T-cell (primary cell): ENCODE data around the gene RAMACL. TPM values are rescaled to one million over a fixed set of nuclear protein-coding genes. Genes with fewer than 3 reads are reported as not detected.

Source experiments
- ATAC-seq, 4 experiments: fragments of 200-7000 bp in 3 of 4; fragments of 150-1000 bp in 1 of 4; cut with Tn5 transposase; replicated peaks in 1 of 4; 1 replicate in 3 of 4; 2 replicates in 1 of 4; pipeline ENCODE4 v1.10.0; 2021; ENCODE audit warnings: moderate library complexity in 3 of 4, mild to moderate bottlenecking in 2 of 4, moderate number of reproducible peaks in 1 of 4
- CTCF ChIA-PET, 2 donors: fragments of 300-600 bp; sonication (Branson Sonifier 250); formaldehyde crosslinking; loops; one replicate each; lab custom pipeline; 2022; ENCODE audit warnings: antibody characterized with exemption in 2 of 2; lab: Charles Lee
- POLR2A ChIA-PET, 2 donors: fragments of 300-600 bp; sonication (Branson Sonifier 250); formaldehyde crosslinking; loops; one replicate each; lab custom pipeline; 2022; ENCODE audit warnings: antibody characterized with exemption in 2 of 2; lab: Charles Lee
- DNase-seq, 35 experiments: peaks; one replicate each; pipeline versions ENCODE4 v3.0.0 to v3.0.0-alpha.2; 2013 to 2023
- H3K27ac ChIP-seq: one replicate; pipeline ENCODE4 v1.5.1; 2013; ENCODE audit warnings: low read length
- H3K27me3 ChIP-seq, 2 experiments: replicated peaks in 1 of 2; 1 replicate in 1 of 2; 2 replicates in 1 of 2; pipeline versions ENCODE4 v1.6.1 to v1.7.0; 2013; ENCODE audit warnings: low read length in 1 of 2, mixed read lengths in 1 of 2; ENCODE audit not compliant: control insufficient read depth in 2 of 2, insufficient read depth in 2 of 2; ENCODE audit errors: extremely low read depth in 1 of 2
- H3K36me3 ChIP-seq, 2 donors: 1 replicate in 1 of 2; 2 replicates in 1 of 2; pipeline versions ENCODE4 v1.6.1 to v1.7.0; 2013; ENCODE audit warnings: low read length in 1 of 2; ENCODE audit not compliant: control insufficient read depth in 2 of 2, insufficient read depth in 1 of 2; ENCODE audit errors: extremely low read depth in 1 of 2
- H3K4me1 ChIP-seq, 2 experiments: 1 replicate in 1 of 2; 2 replicates in 1 of 2; pipeline versions ENCODE4 v1.6.1 to v1.7.0; 2013; ENCODE audit warnings: low read length in 2 of 2, mixed read lengths in 1 of 2; ENCODE audit not compliant: insufficient read depth in 2 of 2, control insufficient read depth in 1 of 2; ENCODE audit errors: extremely low read depth in 1 of 2
- H3K4me3 ChIP-seq, 2 donors: 1 replicate in 1 of 2; 2 replicates in 1 of 2; pipeline versions ENCODE4 v1.5.1 to v1.7.0; 2013; ENCODE audit warnings: mild to moderate bottlenecking in 2 of 2, low read length in 1 of 2, moderate library complexity in 1 of 2; ENCODE audit not compliant: control insufficient read depth in 1 of 2; ENCODE audit errors: extremely low read depth in 1 of 2
- H3K9me3 ChIP-seq: 2 replicates; pipeline ENCODE4 v1.7.0; 2013
- H3K27ac Mint-ChIP-seq, 2 donors: one replicate each; pipeline ENCODE4 v1.8.0; 2020 to 2021; ENCODE audit warnings: mild to moderate bottlenecking in 2 of 2, mixed read lengths in 2 of 2
- H3K27me3 Mint-ChIP-seq, 2 donors: one replicate each; pipeline ENCODE4 v1.8.0; 2021 to 2022; ENCODE audit warnings: mixed read lengths in 2 of 2
- H3K36me3 Mint-ChIP-seq: one replicate; pipeline ENCODE4 v1.8.0; 2021; ENCODE audit warnings: mixed read lengths
- H3K4me1 Mint-ChIP-seq, 3 donors: one replicate each; pipeline ENCODE4 v1.8.0; 2020 to 2022; ENCODE audit warnings: mixed read lengths in 3 of 3, mild to moderate bottlenecking in 1 of 3
- H3K4me3 Mint-ChIP-seq, 3 donors: one replicate each; pipeline ENCODE4 v1.8.0; 2020 to 2022; ENCODE audit warnings: mild to moderate bottlenecking in 3 of 3, mixed read lengths in 3 of 3, moderate library complexity in 3 of 3
- H3K9me3 Mint-ChIP-seq, 3 donors: one replicate each; pipeline ENCODE4 v1.8.0; 2020 to 2022; ENCODE audit warnings: mixed read lengths in 3 of 3
- WGBS: methylation state at CpG from one replicate; pipeline ENCODE4 v1.1.5; 2013; ENCODE audit warnings: missing lambda C conversion rate; ENCODE audit not compliant: insufficient coverage; 5-methylcytosine and 5-hydroxymethylcytosine counted together
- total RNA-seq, 35 experiments: library from RNA in 6 of 35; stranded (reverse) in 6 of 35; fragments of 120-200 nt in 1 of 35; gene quantifications; one replicate each; pipeline versions ENCODE4 v1.2.1 to v1.2.4 and lab custom pipeline; 2013 to 2026

Gene RAMACL
- total RNA-seq, 5 donors from 2014 or later (not counting 1 experiment from before 2014, with no cell fraction given): 0.47 to 2.8 (median 1.2) TPM

DNA sequence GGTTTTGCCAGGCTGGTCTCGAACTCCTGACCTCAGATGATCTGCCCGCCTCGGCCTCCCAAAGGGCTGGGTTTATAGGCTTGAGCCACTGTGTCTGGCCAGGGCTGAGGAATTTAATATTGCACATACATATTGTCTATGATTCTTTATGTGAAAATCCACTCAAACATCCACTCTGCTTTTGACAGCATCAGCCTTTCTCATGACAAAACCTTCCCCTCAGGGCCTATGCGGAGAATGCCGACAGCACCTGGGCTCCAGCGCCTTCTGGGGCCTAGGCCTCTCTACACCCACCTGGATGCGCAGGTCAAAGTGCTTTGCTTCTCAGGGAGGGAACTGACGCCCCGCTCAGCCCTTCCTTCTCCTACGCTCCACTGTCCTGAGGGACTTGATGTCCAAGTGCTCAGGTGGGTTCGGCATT is 5.4 kb downstream of the RAMACL start:
- POLR2A ChIA-PET: no interaction called here
- WGBS: 96% methylated on average over 6 of the region's 11 CpGs
- no peaks in the 10 kb centered on the region for H3K27me3 Mint-ChIP-seq

DNA sequence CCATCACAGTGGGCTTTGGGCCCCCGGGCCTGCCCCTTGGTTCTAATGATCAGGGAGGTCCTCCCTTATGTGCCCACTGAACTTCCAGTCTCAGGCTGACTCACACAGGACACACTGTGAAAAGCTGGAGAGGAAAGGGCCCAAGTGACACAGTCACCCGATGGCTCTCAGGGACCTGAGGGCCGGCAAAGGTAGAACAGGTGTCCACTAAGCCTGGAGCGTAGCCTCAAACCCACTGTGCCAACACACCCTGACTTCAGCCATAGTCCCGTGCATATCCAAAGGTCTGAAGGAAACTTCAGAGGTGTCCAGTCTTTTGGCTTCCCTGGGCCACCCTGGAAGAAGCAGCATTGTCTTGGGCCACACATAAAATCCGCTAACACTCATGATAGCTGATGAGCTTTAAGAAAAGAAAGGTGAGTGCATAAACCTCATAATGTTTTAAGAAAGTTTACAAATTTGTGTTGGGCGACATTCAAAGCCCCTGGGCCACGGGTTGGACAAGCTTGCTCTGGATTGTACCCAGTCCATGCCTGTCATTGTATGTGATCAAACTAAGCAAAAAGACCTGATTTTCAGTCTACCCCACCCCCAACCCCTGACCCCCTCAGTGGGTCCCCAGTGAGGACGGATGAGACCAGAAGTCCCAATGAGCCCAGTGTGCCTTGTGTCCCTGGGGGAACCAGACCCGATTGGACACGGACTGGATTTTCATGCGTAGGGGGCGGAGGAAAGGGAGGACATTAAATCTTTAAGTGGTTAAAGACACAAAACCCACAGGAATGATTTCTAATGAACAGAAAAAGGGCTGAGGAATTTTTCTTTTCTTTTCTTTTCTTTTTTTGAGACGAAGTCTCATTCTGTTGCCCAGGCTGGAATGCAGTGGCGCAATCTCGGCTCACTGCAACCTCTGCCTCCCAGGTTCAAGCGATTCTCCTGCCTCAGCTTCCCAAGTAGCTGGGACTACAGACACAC is 6.1 kb downstream of the RAMACL start:
- Histone ChIP-seq H3K36me3 (no peaks in the 10 kb centered on the region), H3K9me3 (no peaks in the 10 kb centered on the region), H3K27me3 (no peaks in the 10 kb centered on the region), H3K27ac (no peak overlapping the region), H3K4me3 (no peak overlapping the region), H3K4me1 (no peaks in the 10 kb centered on the region)
- ChIA-PET CTCF (no interaction called here), POLR2A (no interaction called here)
- H3K27me3 Mint-ChIP-seq: no peaks in the 10 kb centered on the region
- H3K36me3 Mint-ChIP-seq: peaks cover 9% of the 10 kb centered on the region
- DNase-seq: no peak
- H3K27ac Mint-ChIP-seq: no peak overlapping the region
- H3K4me3 Mint-ChIP-seq: no peak overlapping the region
- H3K9me3 Mint-ChIP-seq: peaks cover 6 to 13% (median 7%) of the 10 kb centered on the region in 3 donors
- H3K4me1 Mint-ChIP-seq: no peaks in the 10 kb centered on the region
- no peak for ATAC-seq
- 73% methylated on average over 6 of the region's 17 CpGs for WGBS

More for the DNA sequence above, 5.4 kb downstream of the RAMACL start:
- Mint-ChIP-seq H3K9me3 (peaks cover 4 to 12% (median 5%) of the 10 kb centered on the region in 3 donors), H3K4me3 (no peak overlapping the region), H3K4me1 (no peaks in the 10 kb centered on the region), H3K27ac (no peak overlapping the region), H3K36me3 (peaks cover 7% of the 10 kb centered on the region)
- ATAC-seq (no peak), DNase-seq (no peak)
- Histone ChIP-seq H3K4me1 (no peaks in the 10 kb centered on the region), H3K9me3 (no peaks in the 10 kb centered on the region), H3K4me3 (no peak overlapping the region), H3K36me3 (no peaks in the 10 kb centered on the region), H3K27me3 (no peaks in the 10 kb centered on the region), H3K27ac (no peak overlapping the region)
- CTCF ChIA-PET: no interaction called here

DNA sequence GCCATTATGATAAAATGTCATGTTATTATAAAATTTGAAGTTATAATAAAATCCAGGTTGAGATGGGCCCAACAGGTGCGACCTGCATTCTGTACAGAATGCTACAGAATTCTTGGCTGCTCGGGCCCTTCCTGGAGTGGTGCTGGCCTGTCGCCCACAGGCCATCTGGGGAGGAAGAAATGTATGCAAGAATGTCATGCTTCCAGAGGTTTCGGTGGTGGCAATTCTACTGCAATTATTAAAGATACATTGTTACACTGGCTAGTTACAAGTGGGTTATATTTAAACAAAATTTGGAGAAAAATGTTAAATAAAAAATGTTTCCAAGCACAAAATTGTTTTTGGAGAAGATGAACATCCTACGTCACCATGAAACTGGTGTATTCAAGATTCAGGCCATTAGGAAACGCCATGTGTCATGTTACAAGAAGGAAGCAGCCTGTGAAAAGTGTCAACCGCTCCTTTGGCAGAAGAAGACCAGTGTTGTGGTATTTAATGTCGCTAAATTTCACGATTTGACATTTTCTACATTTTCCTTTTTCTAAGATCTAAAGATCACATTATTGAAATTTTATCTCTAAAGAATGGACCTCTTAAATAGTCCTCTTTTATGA is 7.1 kb downstream of the RAMACL start:
- peaks cover 6 to 13% (median 7%) of the 10 kb centered on the region in 3 donors for H3K9me3 Mint-ChIP-seq
- H3K36me3 ChIP-seq: no peaks in the 10 kb centered on the region
- H3K36me3 Mint-ChIP-seq: peaks cover 9% of the 10 kb centered on the region
- ChIA-PET POLR2A (no interaction called here), CTCF (no interaction called here)
- no peaks in the 10 kb centered on the region for H3K27me3 ChIP-seq
- H3K27ac Mint-ChIP-seq: no peak overlapping the region
- WGBS: 73% methylated on average over 3 of the region's 9 CpGs
- ATAC-seq: no peak
- no peaks in the 10 kb centered on the region for H3K4me1 ChIP-seq
- no peak overlapping the region for H3K4me3 Mint-ChIP-seq
- no peaks in the 10 kb centered on the region for H3K27me3 Mint-ChIP-seq
- H3K27ac ChIP-seq: no peak overlapping the region
- no peak for DNase-seq
- H3K9me3 ChIP-seq: no peaks in the 10 kb centered on the region
- H3K4me3 ChIP-seq: no peak overlapping the region
- no peaks in the 10 kb centered on the region for H3K4me1 Mint-ChIP-seq

DNA sequence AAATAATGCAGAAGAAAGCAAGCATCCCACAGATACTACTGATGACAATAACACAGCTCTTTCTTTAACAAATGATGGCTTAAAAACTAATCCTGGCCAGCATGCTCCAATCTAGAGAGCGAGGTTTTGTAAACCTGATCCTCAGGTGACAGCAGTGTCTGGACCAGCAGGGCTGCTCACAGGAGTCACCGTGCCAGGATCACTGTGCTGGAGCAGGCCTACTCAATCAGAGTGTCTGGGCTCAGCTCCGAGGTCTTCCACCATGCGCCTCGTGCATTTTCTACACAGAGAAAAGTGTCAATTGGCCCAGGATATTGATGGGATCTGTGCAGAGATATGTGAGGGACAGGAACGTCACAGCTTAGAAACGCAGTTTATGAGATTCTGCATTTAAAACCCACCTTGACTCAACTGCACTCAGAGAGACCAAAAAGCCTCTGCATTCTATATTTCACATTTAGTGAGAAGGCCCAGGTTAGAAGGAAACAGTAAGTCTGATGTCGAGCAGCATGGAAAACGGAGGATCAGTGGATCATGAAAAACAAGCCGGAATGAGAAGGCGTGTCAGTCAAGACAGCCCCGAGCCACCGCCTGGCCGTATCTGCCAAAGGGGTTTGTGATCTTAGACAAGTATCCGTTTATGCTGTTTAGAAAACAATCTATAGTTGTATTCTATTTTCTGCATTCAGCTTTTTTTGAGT is 7.8 kb downstream of the RAMACL start:
- WGBS: 89% methylated on average over 8 of the region's 15 CpGs
- no peaks in the 10 kb centered on the region for H3K27me3 Mint-ChIP-seq
- ChIA-PET POLR2A (no interaction called here), CTCF (no interaction called here)
- H3K4me3 ChIP-seq: no peak overlapping the region
- H3K4me1 ChIP-seq: no peaks in the 10 kb centered on the region
- H3K9me3 Mint-ChIP-seq: peaks cover 6 to 13% (median 7%) of the 10 kb centered on the region in 3 donors
- H3K27ac Mint-ChIP-seq: no peak overlapping the region
- H3K9me3 ChIP-seq: no peaks in the 10 kb centered on the region
- H3K4me3 Mint-ChIP-seq: no peak overlapping the region
- no peaks in the 10 kb centered on the region for H3K36me3 ChIP-seq
- ATAC-seq (no peak), DNase-seq (no peak)
- no peaks in the 10 kb centered on the region for H3K4me1 Mint-ChIP-seq
- H3K27ac ChIP-seq: no peak overlapping the region
- peaks cover 0 to 4% of the 10 kb centered on the region in 2 experiments for H3K27me3 ChIP-seq
- H3K36me3 Mint-ChIP-seq: peaks cover 9% of the 10 kb centered on the region

DNA sequence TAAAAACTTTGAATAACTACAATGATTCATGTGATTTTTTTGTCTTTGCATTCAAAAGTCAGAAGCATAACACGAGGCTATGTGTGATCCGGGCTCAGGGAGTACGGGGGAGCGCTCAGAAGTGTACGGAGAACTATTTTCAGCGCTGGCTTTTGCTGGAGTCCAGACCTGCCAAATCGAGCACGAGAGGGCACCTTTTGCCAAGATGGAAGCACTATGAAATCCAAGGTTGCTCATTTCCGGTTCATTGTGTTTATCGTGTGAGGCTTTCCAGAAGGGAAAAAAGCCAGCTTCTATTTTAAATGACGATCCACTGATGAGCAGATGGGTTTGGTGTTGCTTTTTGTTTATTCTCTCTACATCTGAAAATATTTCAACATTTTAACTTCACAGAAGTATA is 11.3 kb downstream of the RAMACL start:
- H3K4me1 Mint-ChIP-seq: no peaks in the 10 kb centered on the region
- H3K36me3 Mint-ChIP-seq: peaks cover 9% of the 10 kb centered on the region
- CTCF ChIA-PET: no interaction called here
- peaks cover 0 to 4% of the 10 kb centered on the region in 2 experiments for H3K27me3 ChIP-seq
- no peaks in the 10 kb centered on the region for H3K9me3 ChIP-seq
- peaks cover 6 to 13% (median 7%) of the 10 kb centered on the region in 3 donors for H3K9me3 Mint-ChIP-seq
- WGBS: 91% methylated on average over 8 of the region's 11 CpGs
- DNase-seq: no peak
- H3K4me3 ChIP-seq: no peak overlapping the region
- no peak for ATAC-seq
- no peak overlapping the region for H3K27ac Mint-ChIP-seq
- no peak overlapping the region for H3K4me3 Mint-ChIP-seq
- H3K36me3 ChIP-seq: no peaks in the 10 kb centered on the region
- no peak overlapping the region for H3K27ac ChIP-seq
- H3K27me3 Mint-ChIP-seq: no peaks in the 10 kb centered on the region
- no peaks in the 10 kb centered on the region for H3K4me1 ChIP-seq
- POLR2A ChIA-PET: no interaction called here
